T-helper 17 cell (primary cell): ENCODE results near the gene DCTN3. TPM values are rescaled to one million over a fixed set of nuclear protein-coding genes. Genes with fewer than 3 reads are reported as not detected.
A peak's percentile ranks its signal among the peaks of the same experiment; 100 is the strongest.

Experiments used
- ATAC-seq: fragments of 150-1000 bp; cut with Tn5 transposase; 2 replicates; pipeline ENCODE4 v1.10.0; 2021; ENCODE audit warnings: mild to moderate bottlenecking, moderate library complexity
- DNase-seq, 3 donors: peaks; one replicate each; pipeline versions ENCODE4 v3.0.0 to v3.0.0-alpha.2; 2020 to 2021
- H3K9me3 ChIP-seq: one replicate; pipeline ENCODE4 v1.7.0; 2013; ENCODE audit warnings: low read length, mild to moderate bottlenecking; ENCODE audit not compliant: control insufficient read depth, poor library complexity, severe bottlenecking
- H3K27ac Mint-ChIP-seq: one replicate; pipeline ENCODE4 v1.8.0; 2022; ENCODE audit warnings: mild to moderate bottlenecking, moderate library complexity, mixed read lengths
- H3K27me3 Mint-ChIP-seq: one replicate; pipeline ENCODE4 v1.8.0; 2022; ENCODE audit warnings: mixed read lengths
- H3K36me3 Mint-ChIP-seq: one replicate; pipeline ENCODE4 v1.8.0; 2022; ENCODE audit warnings: low read depth, mixed read lengths
- H3K4me1 Mint-ChIP-seq: one replicate; pipeline ENCODE4 v1.8.0; 2022; ENCODE audit warnings: mild to moderate bottlenecking, mixed read lengths
- H3K4me3 Mint-ChIP-seq: one replicate; pipeline ENCODE4 v1.8.0; 2022; ENCODE audit warnings: mild to moderate bottlenecking, moderate library complexity, mixed read lengths
- total RNA-seq, 4 donors: library from RNA in 2 of 4; stranded (reverse) in 2 of 4; gene quantifications; one replicate each; pipeline ENCODE4 v1.2.3 and lab custom pipeline; 2022 to 2026

DCTN3 gene
- total RNA-seq, 2 donors from 2014 or later, result 76.4 to 82.4 TPM

- ATAC-seq (peak; percentile 94), DNase-seq (peak; percentile 60 to 79 (median 61))
- peaks cover 6% of the 10 kb centered on the region for H3K4me1 Mint-ChIP-seq
- peaks cover 2% of the 10 kb centered on the region for H3K36me3 Mint-ChIP-seq
- no peak overlapping the region for H3K27ac Mint-ChIP-seq
- no peak overlapping the region for H3K4me3 Mint-ChIP-seq
- no peaks in the 10 kb centered on the region for H3K9me3 ChIP-seq
- peaks cover 35% of the 10 kb centered on the region for H3K27me3 Mint-ChIP-seq
These were observed 16.6 kb downstream of the DCTN3 start for GRCh38 chr9:34603610-34604231.

- peaks cover 43% of the 10 kb centered on the region for H3K27me3 Mint-ChIP-seq
- no peaks in the 10 kb centered on the region for H3K9me3 ChIP-seq
- H3K36me3 Mint-ChIP-seq, result peaks cover 2% of the 10 kb centered on the region
- DNase-seq, result no peak
- no peak for ATAC-seq
- peak overlapping the region; percentile 75 for H3K27ac Mint-ChIP-seq
- H3K4me3 Mint-ChIP-seq, result no peak overlapping the region
- H3K4me1 Mint-ChIP-seq, result peaks cover 8% of the 10 kb centered on the region
These were observed 18.2 kb downstream of the DCTN3 start for GRCh38 chr9:34601937-34602573.

- Mint-ChIP-seq H3K36me3 (peaks cover 4% of the 10 kb centered on the region), H3K4me1 (peaks cover 10% of the 10 kb centered on the region), H3K27ac (peak overlapping the region; percentile 75), H3K4me3 (no peak overlapping the region), H3K27me3 (peaks cover 52% of the 10 kb centered on the region)
- DNase-seq (no peak), ATAC-seq (no peak)
- H3K9me3 ChIP-seq, result no peaks in the 10 kb centered on the region
These were observed 19.4 kb downstream of the DCTN3 start for GRCh38 chr9:34600908-34601307.

- H3K36me3 Mint-ChIP-seq, result peaks cover 4% of the 10 kb centered on the region
- H3K9me3 ChIP-seq, result no peaks in the 10 kb centered on the region
- no peak overlapping the region for H3K4me3 Mint-ChIP-seq
- H3K4me1 Mint-ChIP-seq, result peaks cover 10% of the 10 kb centered on the region
- peaks cover 49% of the 10 kb centered on the region for H3K27me3 Mint-ChIP-seq
- DNase-seq (no peak), ATAC-seq (no peak)
- H3K27ac Mint-ChIP-seq, result no peak overlapping the region
These were observed 20.7 kb downstream of the DCTN3 start for GRCh38 chr9:34599546-34599945.

GRCh38 chr9:34594177-34594576, 26.1 kb downstream of the DCTN3 start:
- ATAC-seq (no peak), DNase-seq (no peak)
- Mint-ChIP-seq H3K4me3 (no peak overlapping the region), H3K4me1 (peaks cover 25% of the 10 kb centered on the region), H3K27me3 (peaks cover 66% of the 10 kb centered on the region), H3K27ac (no peak overlapping the region), H3K36me3 (peaks cover 4% of the 10 kb centered on the region)
- no peaks in the 10 kb centered on the region for H3K9me3 ChIP-seq

GRCh38 chr9:34592895-34593601, 27.2 kb downstream of the DCTN3 start:
- H3K27me3 Mint-ChIP-seq, result peaks cover 74% of the 10 kb centered on the region
- ATAC-seq (no peak), DNase-seq (no peak)
- peak overlapping the region; percentile 90 for H3K4me3 Mint-ChIP-seq
- H3K27ac Mint-ChIP-seq, result no peak overlapping the region
- peaks cover 9% of the 10 kb centered on the region for H3K36me3 Mint-ChIP-seq
- peaks cover 34% of the 10 kb centered on the region for H3K4me1 Mint-ChIP-seq
- H3K9me3 ChIP-seq, result no peaks in the 10 kb centered on the region

GRCh38 chr9:34591917-34592866, 28.1 kb downstream of the DCTN3 start:
- H3K27ac Mint-ChIP-seq, result no peak overlapping the region
- H3K4me3 Mint-ChIP-seq, result peak overlapping the region; percentile 90
- peaks cover 75% of the 10 kb centered on the region for H3K27me3 Mint-ChIP-seq
- ATAC-seq (no peak), DNase-seq (no peak)
- H3K4me1 Mint-ChIP-seq, result peaks cover 32% of the 10 kb centered on the region
- H3K36me3 Mint-ChIP-seq, result peaks cover 9% of the 10 kb centered on the region
- no peaks in the 10 kb centered on the region for H3K9me3 ChIP-seq

GRCh38 chr9:34591248-34591916, 28.9 kb downstream of the DCTN3 start:
- no peak overlapping the region for H3K27ac Mint-ChIP-seq
- H3K27me3 Mint-ChIP-seq, result peaks cover 78% of the 10 kb centered on the region
- H3K36me3 Mint-ChIP-seq, result peaks cover 9% of the 10 kb centered on the region
- ATAC-seq (peak; percentile 85), DNase-seq (peak; percentile 64 to 76 (median 73))
- peak overlapping the region; percentile 90 for H3K4me3 Mint-ChIP-seq
- H3K9me3 ChIP-seq, result no peaks in the 10 kb centered on the region
- H3K4me1 Mint-ChIP-seq, result peaks cover 32% of the 10 kb centered on the region

GRCh38 chr9:34590381-34591247, 29.7 kb downstream of the DCTN3 start:
- Mint-ChIP-seq H3K4me3 (peak overlapping the region; percentile 90), H3K27me3 (peaks cover 80% of the 10 kb centered on the region), H3K4me1 (peaks cover 31% of the 10 kb centered on the region), H3K27ac (no peak overlapping the region), H3K36me3 (peaks cover 10% of the 10 kb centered on the region)
- H3K9me3 ChIP-seq, result no peaks in the 10 kb centered on the region
- DNase-seq (no peak), ATAC-seq (no peak)

GRCh38 chr9:34589636-34590380, 30.5 kb downstream of the DCTN3 start, which contains the start of gene CNTFR:
Gene CNTFR (minus strand): TSS chr9:34589724. CDS start chr9:34568981, 20,743 bp downstream.
- Mint-ChIP-seq H3K27ac (no peak within 1 kb of the TSS), H3K27me3 (peaks cover 85% of the 10 kb centered on the region), H3K36me3 (peaks cover 10% of the 10 kb centered on the region), H3K4me1 (peaks cover 31% of the 10 kb centered on the region), H3K4me3 (peak within 1 kb of the TSS; percentile 90)
- H3K9me3 ChIP-seq, result no peaks in the 10 kb centered on the region
- DNase-seq, result no peak
- peak; percentile 26 for ATAC-seq
